ENCODE results near the gene CGB7.
"Not testable (repeated sequence)": the region's sequence is repeated elsewhere in the genome, so short reads cannot be mapped to it uniquely, and the experiment has no call there.

The CGB7 gene

GRCh38 chr19:49057636-49058234, at the start of gene CGB7:
Gene CGB7, minus strand, starts transcription at chr19:49057749. Its CDS starts 2,374 bp downstream, at chr19:49055375.
- no peak for DNase-seq (ENCODE audit: low read depth)

GRCh38 chr19:49106648-49107135, 49.1 kb upstream of the CGB7 start:
- no peak for DNase-seq (ENCODE audit: low read depth)

GRCh38 chr19:49104229-49104864, 46.8 kb upstream of the CGB7 start:
- no peak for DNase-seq (ENCODE audit: low read depth)

GRCh38 chr19:49103331-49104085, 46.0 kb upstream of the CGB7 start:
- no peak for DNase-seq (ENCODE audit: low read depth)

- DNase-seq (ENCODE audit: low read depth), result no peak
Observed at GRCh38 chr19:49102303-49102702, 44.8 kb upstream of the CGB7 start.

GRCh38 chr19:49101160-49101559, 43.6 kb upstream of the CGB7 start:
- DNase-seq (ENCODE audit: low read depth), result no peak

- no peak for DNase-seq (ENCODE audit: low read depth)
Observed at GRCh38 chr19:49098795-49099194, 41.2 kb upstream of the CGB7 start.

GRCh38 chr19:49097453-49098288, 40.1 kb upstream of the CGB7 start:
- no peak for DNase-seq (ENCODE audit: low read depth)

- no peak for DNase-seq (ENCODE audit: low read depth)
Observed at GRCh38 chr19:49094505-49095482, 37.2 kb upstream of the CGB7 start.

- no peak for DNase-seq (ENCODE audit: low read depth)
Observed at GRCh38 chr19:49092686-49093085, 35.1 kb upstream of the CGB7 start.

GRCh38 chr19:49091391-49092038, 34.0 kb upstream of the CGB7 start:
- no peak for DNase-seq (ENCODE audit: low read depth)

- no peak for DNase-seq (ENCODE audit: low read depth)
Observed at GRCh38 chr19:49086296-49086695, 28.7 kb upstream of the CGB7 start.

- DNase-seq (ENCODE audit: low read depth), result no peak
Observed at GRCh38 chr19:49085868-49086232, 28.3 kb upstream of the CGB7 start.

- DNase-seq (ENCODE audit: low read depth), result peak; percentile 92
Observed at GRCh38 chr19:49085020-49085867, 27.7 kb upstream of the CGB7 start, which contains the start of gene SNRNP70. Gene SNRNP70, plus strand, starts transcription at chr19:49085451. Its CDS starts 964 bp downstream, at chr19:49086415.

- DNase-seq (ENCODE audit: low read depth), result no peak
Observed at GRCh38 chr19:49084206-49085019, 26.9 kb upstream of the CGB7 start.

- DNase-seq (ENCODE audit: low read depth), result no peak
Observed at GRCh38 chr19:49081273-49081672, 23.7 kb upstream of the CGB7 start.

GRCh38 chr19:49080392-49080791, 22.8 kb upstream of the CGB7 start:
- no peak for DNase-seq (ENCODE audit: low read depth)

GRCh38 chr19:49074869-49075268, 17.3 kb upstream of the CGB7 start:
- DNase-seq (ENCODE audit: low read depth), result not testable (repeated sequence)
